ENCODE measurements around the gene OR4E1.
"Not testable (repeated sequence)": the region's sequence is repeated elsewhere in the genome, so short reads cannot be mapped to it uniquely, and the experiment has no call there.

The OR4E1 gene

DNA sequence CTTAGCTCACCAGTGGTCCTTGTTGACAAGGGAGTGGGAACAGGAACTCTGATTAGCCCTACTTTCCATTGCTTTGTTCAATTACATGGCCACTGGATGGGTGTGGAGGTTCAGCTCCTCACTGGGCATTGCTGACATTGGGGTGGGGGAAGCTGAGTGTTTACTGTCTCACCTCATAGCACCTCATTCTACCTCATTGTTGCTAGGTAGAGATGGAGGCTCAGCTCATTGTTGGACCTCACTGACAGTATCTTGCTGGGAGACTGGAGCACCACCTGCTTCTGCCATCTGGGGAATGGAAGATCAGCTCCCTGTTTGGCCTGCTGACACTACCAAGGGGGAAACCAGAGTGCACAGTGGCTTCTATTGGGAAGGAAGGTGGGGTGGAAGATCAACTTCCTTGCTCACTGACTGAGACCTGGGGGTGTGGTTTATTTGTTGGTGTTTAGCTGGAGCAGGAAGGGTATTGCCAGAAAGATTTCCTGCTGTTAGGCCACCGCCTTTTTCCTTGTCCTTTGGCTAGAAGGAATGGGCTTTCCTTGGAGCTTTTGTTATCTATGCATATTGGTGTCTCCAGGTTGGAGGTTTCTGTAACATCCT lies 21.3 kb downstream of the OR4E1 start:
- no peak for DNase-seq (ENCODE audit: low read depth)

- DNase-seq (ENCODE audit: low read depth) = no peak
These were observed 26.2 kb downstream of the OR4E1 start for GRCh38 chr14:21647380-21647779.

DNA sequence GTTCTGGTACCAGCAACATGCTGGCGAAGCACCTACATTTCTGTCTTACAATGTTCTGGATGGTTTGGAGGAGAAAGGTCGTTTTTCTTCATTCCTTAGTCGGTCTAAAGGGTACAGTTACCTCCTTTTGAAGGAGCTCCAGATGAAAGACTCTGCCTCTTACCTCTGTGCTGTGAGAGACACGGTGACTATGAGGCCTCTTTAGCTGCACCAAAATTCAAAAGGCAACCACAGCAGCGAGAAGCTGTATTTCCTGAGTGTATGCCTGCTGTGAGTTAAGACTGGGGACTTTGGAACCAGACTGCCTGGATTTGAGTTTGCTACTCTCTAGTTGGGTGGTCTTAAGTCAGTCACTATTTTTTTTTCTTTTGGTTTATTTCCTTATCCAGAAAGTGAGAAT lies 30.2 kb downstream of the OR4E1 start:
- no peak for DNase-seq (ENCODE audit: low read depth)

GRCh38 chr14:21642683-21643082 lies 30.9 kb downstream of the OR4E1 start:
- no peak for DNase-seq (ENCODE audit: low read depth)

DNA sequence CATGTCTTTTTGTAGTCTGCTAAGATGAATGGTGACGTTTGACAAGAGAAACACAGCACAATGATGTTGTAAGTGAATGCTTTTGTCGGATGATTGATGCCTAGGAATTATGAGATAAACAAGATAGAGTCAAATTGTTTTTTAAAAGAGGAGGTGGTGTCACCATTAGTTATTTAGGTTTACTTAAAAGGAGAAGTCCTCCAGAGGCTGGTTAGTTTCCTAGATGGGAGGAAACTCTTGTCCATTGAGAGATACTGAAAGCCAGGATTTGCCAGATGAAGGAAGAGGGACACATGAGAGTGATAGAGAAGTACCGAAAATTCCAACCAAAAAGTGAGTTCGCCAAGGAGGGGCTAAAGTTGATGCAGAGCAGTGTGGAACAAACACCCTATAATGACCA lies 38.8 kb downstream of the OR4E1 start, which contains the start of gene OR10G2:
OR10G2 (minus strand) TSS at position 101 of the 400 bp plus-strand sequence; CDS start at position 3, 98 bp downstream.
- DNase-seq (ENCODE audit: low read depth) = no peak

DNA sequence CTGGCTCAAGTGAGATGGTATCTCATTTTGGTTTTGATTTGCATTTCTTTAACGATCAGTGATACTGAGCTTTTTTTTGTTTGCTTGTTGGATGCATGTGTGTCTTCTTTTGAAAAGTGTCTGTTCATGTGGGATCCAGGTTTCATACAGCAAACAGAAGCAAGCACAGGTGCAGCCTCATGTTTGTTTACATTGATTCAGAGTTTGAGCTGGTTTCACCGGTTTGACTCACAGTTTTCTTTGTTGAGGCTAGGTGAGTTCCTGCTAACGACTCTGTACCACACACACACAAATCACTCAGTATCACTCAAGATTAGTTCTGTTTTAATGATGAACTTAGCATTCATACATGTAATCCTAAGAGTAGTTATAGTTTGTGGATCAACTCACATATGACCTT lies 42.5 kb downstream of the OR4E1 start:
- DNase-seq (ENCODE audit: low read depth) = no peak

DNA sequence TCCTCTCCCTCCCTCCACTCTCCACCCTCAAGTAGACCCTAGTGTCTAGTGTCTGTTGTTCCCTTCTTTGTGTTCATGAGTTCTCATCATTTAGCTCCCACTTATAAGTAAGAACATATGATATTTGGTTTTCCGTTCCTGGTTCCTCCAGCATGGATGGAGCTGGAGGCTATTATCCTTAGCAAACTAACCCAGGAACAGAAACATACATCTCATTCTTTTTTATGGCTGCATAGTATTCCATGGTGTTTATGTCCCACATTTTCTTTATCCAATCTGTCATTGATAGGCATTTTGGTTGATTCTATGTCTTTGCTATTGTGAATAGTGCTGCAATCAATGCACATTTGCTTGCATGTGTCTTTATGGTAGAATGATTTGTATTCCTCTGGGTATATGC lies 43.1 kb downstream of the OR4E1 start:
- not testable (repeated sequence) for DNase-seq (ENCODE audit: low read depth)

GRCh38 chr14:21626491-21627230 lies 47.0 kb downstream of the OR4E1 start:
- DNase-seq (ENCODE audit: low read depth) = no peak
